Gastrocnemius medialis (tissue), 4 donors: ENCODE results near the gene AGK.

ENCODE experiments used
- POLR2A ChIP-seq, 2 donors: fragments of 450-650 bp; IDR thresholded peaks; one replicate each; pipeline ENCODE4 v1.6.1; 2017; ENCODE audit warnings: antibody characterized with exemption in 2 of 2, mild to moderate bottlenecking in 2 of 2, moderate library complexity in 2 of 2
- TF ChIP-seq, protein P1 (sequence below), 5 experiments: fragments of 450-650 bp in 3 of 5; fragments of 200-600 bp in 2 of 5; sonication (generic) in 2 of 5; IDR thresholded peaks in 4 of 5; conservative IDR thresholded peaks in 1 of 5; 1 replicate in 4 of 5; 2 replicates in 1 of 5; pipeline ENCODE4 v1.5.1; 2016 to 2019; ENCODE audit warnings: antibody characterized with exemption in 5 of 5, mild to moderate bottlenecking in 3 of 5, moderate library complexity in 3 of 5

DNA sequence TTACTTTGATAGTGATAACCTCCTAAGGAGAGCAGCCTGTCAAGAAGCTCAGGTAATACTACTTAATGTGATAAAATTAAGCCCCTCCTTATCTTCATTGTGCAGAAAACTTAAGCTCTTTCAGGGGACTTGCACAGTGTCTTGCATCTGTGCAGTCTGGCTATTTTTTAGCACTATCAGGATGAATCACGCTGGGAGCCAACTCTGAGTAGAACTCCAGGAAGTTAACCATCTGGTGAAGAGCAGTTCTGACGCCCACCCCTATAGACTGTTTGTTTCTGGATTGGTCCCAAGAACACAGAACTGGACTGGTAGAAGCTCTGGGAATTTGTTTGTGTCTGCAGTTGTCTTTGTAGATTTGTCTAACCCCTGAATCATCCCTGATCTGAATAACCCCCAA lies 41.9 kb downstream of the AGK start:
- no peak for TF ChIP-seq POLR2A (IDR thresholded peaks at IDR 0.05)
- TF ChIP-seq, protein P1, sequence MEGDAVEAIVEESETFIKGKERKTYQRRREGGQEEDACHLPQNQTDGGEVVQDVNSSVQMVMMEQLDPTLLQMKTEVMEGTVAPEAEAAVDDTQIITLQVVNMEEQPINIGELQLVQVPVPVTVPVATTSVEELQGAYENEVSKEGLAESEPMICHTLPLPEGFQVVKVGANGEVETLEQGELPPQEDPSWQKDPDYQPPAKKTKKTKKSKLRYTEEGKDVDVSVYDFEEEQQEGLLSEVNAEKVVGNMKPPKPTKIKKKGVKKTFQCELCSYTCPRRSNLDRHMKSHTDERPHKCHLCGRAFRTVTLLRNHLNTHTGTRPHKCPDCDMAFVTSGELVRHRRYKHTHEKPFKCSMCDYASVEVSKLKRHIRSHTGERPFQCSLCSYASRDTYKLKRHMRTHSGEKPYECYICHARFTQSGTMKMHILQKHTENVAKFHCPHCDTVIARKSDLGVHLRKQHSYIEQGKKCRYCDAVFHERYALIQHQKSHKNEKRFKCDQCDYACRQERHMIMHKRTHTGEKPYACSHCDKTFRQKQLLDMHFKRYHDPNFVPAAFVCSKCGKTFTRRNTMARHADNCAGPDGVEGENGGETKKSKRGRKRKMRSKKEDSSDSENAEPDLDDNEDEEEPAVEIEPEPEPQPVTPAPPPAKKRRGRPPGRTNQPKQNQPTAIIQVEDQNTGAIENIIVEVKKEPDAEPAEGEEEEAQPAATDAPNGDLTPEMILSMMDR (IDR thresholded peaks at IDR 0.05 in 4 of 5, conservative IDR thresholded peaks at IDR 0.05 in 1 of 5): no peak
